Heart right ventricle (tissue), 16 donors: Measurements from ENCODE around the gene MAN2A1. TPM values are rescaled to one million over a fixed set of nuclear protein-coding genes. Genes with fewer than 3 reads are reported as not detected.

Experiments used
- ATAC-seq, 8 donors: fragments of 200-7000 bp; cut with Tn5 transposase; one replicate each; pipeline ENCODE4 v1.9.1; 2020; ENCODE audit warnings: mild to moderate bottlenecking in 8 of 8, moderate library complexity in 8 of 8, moderate number of reproducible peaks in 1 of 8
- DNase-seq, 2 donors: peaks; one replicate each; pipeline ENCODE4 v3.0.0-alpha.2; 2020
- H3K27ac ChIP-seq, 10 donors: fragments of 200-600 bp; sonication (generic) in 2 of 10; one replicate each; pipeline versions ENCODE4 v1.5.0 to v1.8.0; 2020 to 2022; ENCODE audit warnings: mild to moderate bottlenecking in 3 of 10
- H3K27me3 ChIP-seq, 7 donors: fragments of 200-600 bp; one replicate each; pipeline ENCODE4 v1.8.0; 2021 to 2022; ENCODE audit warnings: mild to moderate bottlenecking in 2 of 7
- H3K36me3 ChIP-seq, 9 donors: fragments of 200-600 bp; sonication (generic) in 1 of 9; one replicate each; pipeline versions ENCODE4 v1.5.0 to v1.8.0; 2020 to 2022; ENCODE audit warnings: mild to moderate bottlenecking in 2 of 9
- H3K4me1 ChIP-seq, 9 donors: fragments of 200-600 bp; sonication (generic) in 1 of 9; one replicate each; pipeline versions ENCODE4 v1.5.0 to v1.8.0; 2020 to 2022; ENCODE audit warnings: mild to moderate bottlenecking in 4 of 9
- H3K4me3 ChIP-seq, 10 donors: fragments of 200-600 bp; sonication (generic) in 2 of 10; one replicate each; pipeline versions ENCODE4 v1.5.0 to v1.8.0; 2020 to 2022; ENCODE audit warnings: mild to moderate bottlenecking in 7 of 10, moderate library complexity in 2 of 10
- H3K9me3 ChIP-seq, 11 donors: fragments of 200-600 bp in 10 of 11; sonication (generic) in 2 of 11; one replicate each; pipeline versions ENCODE4 v1.5.0 to v1.8.0; 2013 to 2022; ENCODE audit warnings: mild to moderate bottlenecking in 2 of 11, control low read depth in 1 of 11, moderate library complexity in 1 of 11
- WGBS, 2 donors: extraction: QIAGEN DNeasy Blood & Tissue Kit; methylation state at CpG; one replicate each; pipeline ENCODE4 v1.1.7; 2013; ENCODE audit warnings: inconsistent platforms in 1 of 2; 5-methylcytosine and 5-hydroxymethylcytosine counted together
- intact Hi-C, 10 donors: fragments of 100-400 bp; cut with DNase I; formaldehyde crosslinking; loops; one replicate each; pipeline versions ENCODE4 v1.11.1 to v1.14.2; 2022
- polyA plus RNA-seq, 2 donors: library from polyadenylated mRNA; stranded (reverse); fragments of 200-250 nt; gene quantifications; one replicate each; pipeline ENCODE4 v1.2.3, GENCODE V29; 2013
- total RNA-seq, 10 donors: library from RNA; stranded (reverse); fragmentation: NEBNext Ultra II Directional in 3 of 10; extraction: Animal tissue kit (Norgen Biotek cat#: 25700) in 3 of 10; gene quantifications; one replicate each; pipeline versions ENCODE4 v1.2.1 to v1.2.4, GENCODE V29; 2021 to 2023
- TF ChIP-seq, protein P1 (sequence below), 9 donors: fragments of 200-600 bp; sonication (generic) in 2 of 9; IDR thresholded peaks; one replicate each; pipeline versions ENCODE4 v1.5.0 to v1.8.0; 2021 to 2022; ENCODE audit warnings: antibody characterized with exemption in 9 of 9, mild to moderate bottlenecking in 5 of 9, moderate library complexity in 1 of 9
- donor health status: Arrhythmogenic right ventricular cardiomyopathy.
- donor health status: ischemic (EF 13 %, LVEDD 7.1; RV severe dilation, severe dysfunction).
- donor health status: healthy with polysubstance abuse.
- donor health status: DM: no; HTN: yes; CAD: no.
- donor health status: DM: no; HTN: no; CAD: no.
- donor health status: ischemic (EF 25% LVEDD 6.9; RV normal size, moderate dysfunction).
- donor health status: ischemic (EF 25% LVEDD 5.7; RV mildly dilated, moderate dysfunction).
- donor health status: healthy.
- donor health status: DM: yes; HTN: yes; CAD: no.
- donor health status: Ischemic cardiomyopathy.
- donor health status: ischemic (EF 35%, LVEDD 5.7; RV mildly dilated, moderate dysfunction).
- donor health status: nonischemic (EF 11% LVEDD 7.7; RV severe dilation, severe dysfunction).
- donor health status: DM: yes; HTN: yes; CAD: no.
- donor health status: PGD.
- donor health status: ischemic (EF 29% LVEDD 5.4; RV normal size, mild dysfunction).
- donor health status: nonischemic (EF 23%, LVEDD 6.1; RV moderate dilation, normal function).

The MAN2A1 gene
- total and polyA plus RNA-seq, 12 donors, result 2.9 to 16.1 (median 6.5) TPM

GRCh38 chr5:109863752-109864151, 174.0 kb downstream of the MAN2A1 start:
- peaks cover 0 to 89% (median 12%) of the 10 kb centered on the region in 9 donors for H3K36me3 ChIP-seq
- peaks cover 0 to 13% (median 0%) of the 10 kb centered on the region in 9 donors for H3K4me1 ChIP-seq
- no peak overlapping the region for H3K27ac ChIP-seq
- no peak for ATAC-seq
- 54 to 62% methylated on average over 1 of the region's 1 CpG for WGBS, 2 donors
- TF ChIP-seq, protein P1, sequence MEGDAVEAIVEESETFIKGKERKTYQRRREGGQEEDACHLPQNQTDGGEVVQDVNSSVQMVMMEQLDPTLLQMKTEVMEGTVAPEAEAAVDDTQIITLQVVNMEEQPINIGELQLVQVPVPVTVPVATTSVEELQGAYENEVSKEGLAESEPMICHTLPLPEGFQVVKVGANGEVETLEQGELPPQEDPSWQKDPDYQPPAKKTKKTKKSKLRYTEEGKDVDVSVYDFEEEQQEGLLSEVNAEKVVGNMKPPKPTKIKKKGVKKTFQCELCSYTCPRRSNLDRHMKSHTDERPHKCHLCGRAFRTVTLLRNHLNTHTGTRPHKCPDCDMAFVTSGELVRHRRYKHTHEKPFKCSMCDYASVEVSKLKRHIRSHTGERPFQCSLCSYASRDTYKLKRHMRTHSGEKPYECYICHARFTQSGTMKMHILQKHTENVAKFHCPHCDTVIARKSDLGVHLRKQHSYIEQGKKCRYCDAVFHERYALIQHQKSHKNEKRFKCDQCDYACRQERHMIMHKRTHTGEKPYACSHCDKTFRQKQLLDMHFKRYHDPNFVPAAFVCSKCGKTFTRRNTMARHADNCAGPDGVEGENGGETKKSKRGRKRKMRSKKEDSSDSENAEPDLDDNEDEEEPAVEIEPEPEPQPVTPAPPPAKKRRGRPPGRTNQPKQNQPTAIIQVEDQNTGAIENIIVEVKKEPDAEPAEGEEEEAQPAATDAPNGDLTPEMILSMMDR (IDR thresholded peaks at IDR 0.05), result no peak
- intact Hi-C loops, result no loop called here
- H3K9me3 ChIP-seq, result no peaks in the 10 kb centered on the region
- no peak overlapping the region for H3K4me3 ChIP-seq
- no peak for DNase-seq
- H3K27me3 ChIP-seq, result no peaks in the 10 kb centered on the region

DNA sequence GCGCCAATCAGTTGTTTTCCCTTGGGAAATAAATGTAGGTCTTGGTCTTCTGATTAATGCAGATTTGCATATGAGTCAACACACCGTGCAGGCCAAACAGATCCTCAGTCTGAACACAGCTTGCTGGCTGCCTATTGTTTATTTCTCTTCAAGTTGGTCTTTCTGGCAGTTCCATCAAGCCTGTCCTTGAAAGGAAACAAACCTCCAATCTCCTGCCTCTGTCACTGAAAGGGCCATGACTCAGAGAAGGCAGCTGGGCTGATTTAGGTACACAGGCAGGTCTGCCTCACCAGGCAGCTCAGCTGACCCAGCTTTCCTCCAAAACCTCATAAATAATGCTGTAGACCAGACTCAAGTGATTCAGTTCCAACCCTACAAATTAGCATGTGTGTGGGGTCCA, 175.9 kb downstream of the MAN2A1 start:
- intact Hi-C loops, result no loop called here
- TF ChIP-seq, protein P1 (IDR thresholded peaks at IDR 0.05), result no peak
- WGBS, 2 donors, result 79 to 90% methylated on average over 2 of the region's 2 CpGs
- Histone ChIP-seq H3K27ac (no peak overlapping the region), H3K9me3 (no peaks in the 10 kb centered on the region), H3K4me3 (no peak overlapping the region), H3K36me3 (peaks cover 0 to 72% (median 12%) of the 10 kb centered on the region in 9 donors), H3K27me3 (no peaks in the 10 kb centered on the region), H3K4me1 (peaks cover 0 to 12% (median 0%) of the 10 kb centered on the region in 9 donors)
- ATAC-seq (no peak), DNase-seq (no peak)

DNA sequence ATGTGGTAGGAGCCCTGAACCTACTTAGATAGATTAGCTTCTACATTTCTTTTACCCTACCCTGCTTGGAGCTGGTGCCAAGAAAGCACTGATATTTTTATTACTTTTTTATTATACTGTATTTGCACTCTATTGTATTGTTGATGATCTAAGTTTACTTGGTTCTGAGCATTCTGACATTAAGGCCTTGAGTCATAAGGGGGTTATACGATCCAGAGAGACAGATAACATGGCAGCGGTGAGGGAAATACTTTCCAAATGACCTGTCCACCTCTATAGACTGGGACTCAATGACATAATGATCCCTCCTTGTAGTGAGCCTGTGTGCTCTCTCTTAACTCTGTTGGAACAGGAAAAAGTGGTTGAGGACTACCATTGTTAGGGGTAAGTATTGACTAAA, 176.3 kb downstream of the MAN2A1 start:
- peaks cover 0 to 12% (median 0%) of the 10 kb centered on the region in 9 donors for H3K4me1 ChIP-seq
- WGBS, 2 donors, result 83 to 84% methylated on average over 2 of the region's 2 CpGs
- DNase-seq (no peak), ATAC-seq (no peak)
- H3K4me3 ChIP-seq, result no peak overlapping the region
- H3K36me3 ChIP-seq, result peaks cover 0 to 67% (median 12%) of the 10 kb centered on the region in 9 donors
- H3K27me3 ChIP-seq, result no peaks in the 10 kb centered on the region
- intact Hi-C loops, result no loop called here
- TF ChIP-seq, protein P1 (IDR thresholded peaks at IDR 0.05), result no peak
- no peaks in the 10 kb centered on the region for H3K9me3 ChIP-seq
- no peak overlapping the region for H3K27ac ChIP-seq

GRCh38 chr5:109868737-109869136, 179.0 kb downstream of the MAN2A1 start:
- WGBS, 2 donors, result 66 to 74% methylated on average over 2 of the region's 2 CpGs
- ATAC-seq, result no peak
- peaks cover 0 to 6% (median 0%) of the 10 kb centered on the region in 9 donors for H3K4me1 ChIP-seq
- intact Hi-C loops, result no loop called here
- no peak overlapping the region for H3K4me3 ChIP-seq
- DNase-seq, result no peak
- TF ChIP-seq, protein P1 (IDR thresholded peaks at IDR 0.05), result no peak
- no peaks in the 10 kb centered on the region for H3K27me3 ChIP-seq
- H3K9me3 ChIP-seq, result peaks cover 0 to 6% (median 0%) of the 10 kb centered on the region in 11 donors
- H3K27ac ChIP-seq, result no peak overlapping the region
- H3K36me3 ChIP-seq, result peaks cover 0 to 43% (median 8%) of the 10 kb centered on the region in 9 donors
